HG03139 (cell line): ENCODE measurements around the gene PUS7.
"Not testable (repeated sequence)": the region's sequence is repeated elsewhere in the genome, so short reads cannot be mapped to it uniquely, and the experiment has no call there.

Source experiments
- ATAC-seq: cut with Tn5 transposase; IDR thresholded peaks from one replicate; pipeline ENCODE4 v1.9.1; 2021; ENCODE audit not compliant: unreplicated experiment

Gene PUS7

DNA sequence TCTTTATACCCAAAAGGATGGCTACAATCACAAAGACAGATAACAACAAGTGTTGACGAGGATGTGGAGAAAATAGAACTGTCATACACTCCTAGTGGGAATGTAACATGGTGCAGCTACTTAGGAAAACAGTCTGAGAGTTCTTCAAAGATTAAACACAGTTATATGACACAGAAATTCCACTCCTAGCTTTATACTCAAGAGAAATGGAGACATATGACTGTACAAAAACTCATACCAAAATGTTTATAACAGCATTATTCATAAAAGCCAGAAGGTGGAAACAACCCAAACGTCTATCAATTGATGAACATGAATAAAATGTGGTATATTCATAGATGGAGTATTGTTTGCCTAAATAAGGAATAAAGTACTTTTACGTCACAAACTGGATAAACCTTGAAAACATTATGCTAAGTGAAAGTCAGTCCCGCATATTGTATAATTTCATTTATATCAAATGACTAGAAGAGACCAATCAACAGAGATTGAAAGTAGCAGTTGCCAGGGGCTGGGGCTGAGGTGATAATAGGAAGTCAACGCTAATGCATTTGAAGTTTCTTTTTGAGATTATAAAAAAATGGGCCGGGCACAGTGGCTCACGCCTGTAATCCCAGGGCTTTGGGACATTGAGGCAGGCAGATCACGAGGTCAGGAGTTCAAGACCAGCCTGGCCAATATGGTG, 71.8 kb downstream of the PUS7 start:
- ATAC-seq = no peak

DNA sequence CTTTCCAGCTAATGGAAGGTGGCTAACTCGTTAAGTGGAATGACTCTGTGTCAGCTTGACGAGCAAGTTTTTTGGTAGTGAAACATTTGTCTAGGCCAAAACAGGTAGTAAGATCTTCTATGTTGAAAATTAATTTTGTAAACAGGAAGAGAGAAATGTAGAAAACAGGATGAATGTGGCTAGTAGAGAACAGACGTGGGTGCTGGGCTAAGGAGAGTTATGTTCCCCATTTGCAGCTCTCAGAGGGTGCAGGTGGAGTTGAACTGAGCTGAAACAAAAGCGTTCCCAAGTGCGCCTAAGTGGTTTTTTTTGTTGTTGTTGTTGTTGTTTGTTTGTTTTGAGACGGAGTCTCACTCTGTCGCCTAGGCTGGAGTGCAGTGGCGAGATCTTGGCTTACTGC, 73.9 kb downstream of the PUS7 start:
- ATAC-seq = peak; percentile 82

DNA sequence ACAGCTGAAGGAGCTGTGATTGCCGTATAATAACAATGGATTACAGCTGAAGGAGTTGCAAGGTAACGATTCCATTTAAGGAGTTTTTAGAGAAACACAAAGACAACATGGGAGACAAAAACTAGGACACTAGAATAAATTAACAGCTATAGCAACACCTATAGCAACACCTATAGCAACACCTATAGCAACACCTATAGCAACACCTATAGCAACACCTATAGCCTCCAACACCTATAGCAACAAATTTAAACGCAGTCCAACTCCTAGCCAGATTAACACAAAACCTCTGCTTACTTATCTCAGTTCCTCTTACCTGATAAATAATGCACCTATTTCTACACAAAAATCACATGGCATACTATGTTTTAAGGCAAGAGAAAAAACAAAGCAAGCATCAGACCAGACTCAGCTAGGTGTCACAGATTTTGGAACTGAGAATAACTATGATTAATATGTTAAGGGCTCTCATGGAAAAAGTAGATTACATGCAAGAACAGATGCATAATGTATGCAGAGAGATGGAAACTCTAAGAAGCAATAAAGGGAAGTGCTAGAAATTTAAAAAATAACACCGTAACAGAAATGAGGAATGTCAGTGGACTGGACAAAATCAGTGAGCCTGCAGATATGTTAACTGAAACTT, 77.6 kb downstream of the PUS7 start:
- ATAC-seq = no peak

DNA sequence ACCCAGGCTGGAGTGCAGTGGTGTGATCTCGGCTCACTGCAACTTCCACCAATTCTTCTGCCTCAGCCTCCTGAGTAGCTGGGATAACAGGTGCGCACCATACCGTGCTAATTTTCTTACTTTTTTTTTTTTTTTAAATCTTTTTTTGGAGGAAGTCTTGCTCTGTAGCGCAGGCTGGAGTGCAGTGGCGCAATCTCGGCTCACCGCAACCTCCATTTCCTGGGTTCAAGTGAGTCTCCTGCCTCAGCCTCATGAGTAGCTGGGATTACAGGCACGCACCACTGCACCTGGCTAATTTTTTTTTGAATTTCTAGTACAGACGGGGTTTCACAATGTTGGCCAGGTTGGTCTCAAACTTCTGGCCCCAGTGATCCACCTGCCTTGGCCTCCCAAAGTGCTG, 79.9 kb downstream of the PUS7 start:
- ATAC-seq = not testable (repeated sequence)

DNA sequence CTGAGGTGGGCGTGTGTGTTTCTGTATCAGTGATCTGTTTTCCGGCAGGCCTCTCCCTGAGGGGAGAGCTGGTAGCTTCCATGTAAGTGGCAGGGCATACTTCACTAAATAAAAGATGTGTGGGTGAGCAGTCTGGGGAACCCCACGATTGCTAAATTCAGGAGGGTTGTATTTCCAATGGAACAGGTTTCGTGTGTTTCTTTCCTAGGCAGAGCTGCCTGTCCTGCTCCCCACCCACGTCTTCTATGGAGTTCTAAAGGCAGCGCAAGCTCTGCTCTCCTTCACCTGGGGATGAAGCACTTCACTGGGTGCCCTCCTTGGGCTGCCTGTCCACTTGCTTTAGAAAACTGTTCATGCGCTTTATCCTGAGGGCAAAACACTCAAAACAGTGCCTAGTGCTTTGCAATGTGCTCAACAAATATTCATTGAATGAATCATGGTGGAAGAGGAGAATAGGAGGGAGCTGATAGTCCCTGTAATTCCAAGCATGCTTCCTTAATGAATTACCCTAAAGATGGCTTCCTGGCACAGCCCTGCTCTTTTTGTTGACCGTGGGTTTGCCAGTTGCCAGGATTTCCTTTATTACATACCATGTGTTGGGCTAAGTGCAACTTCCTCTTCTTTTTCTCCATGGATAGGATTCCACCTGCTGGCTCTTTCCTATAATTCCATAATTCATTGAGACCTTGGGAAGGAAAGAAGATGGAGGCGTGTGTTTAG, 82.7 kb downstream of the PUS7 start:
- no peak for ATAC-seq

DNA sequence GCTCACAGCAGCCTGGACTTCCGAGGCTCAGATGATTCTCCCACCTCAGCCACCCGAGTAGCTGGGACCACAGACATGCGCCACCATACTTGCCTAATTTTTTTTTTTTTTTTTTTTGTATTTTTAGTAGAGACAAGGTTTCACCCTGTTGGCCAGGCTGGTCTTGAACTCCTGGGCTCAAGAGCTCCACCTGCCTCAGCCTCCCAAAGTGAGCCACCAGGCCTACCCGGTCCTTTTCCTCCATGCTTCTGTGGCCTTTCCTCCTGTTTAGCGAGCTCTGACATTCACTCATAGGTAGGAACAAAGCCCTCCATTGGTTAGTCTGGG, 83.3 kb downstream of the PUS7 start:
- ATAC-seq = no peak

DNA sequence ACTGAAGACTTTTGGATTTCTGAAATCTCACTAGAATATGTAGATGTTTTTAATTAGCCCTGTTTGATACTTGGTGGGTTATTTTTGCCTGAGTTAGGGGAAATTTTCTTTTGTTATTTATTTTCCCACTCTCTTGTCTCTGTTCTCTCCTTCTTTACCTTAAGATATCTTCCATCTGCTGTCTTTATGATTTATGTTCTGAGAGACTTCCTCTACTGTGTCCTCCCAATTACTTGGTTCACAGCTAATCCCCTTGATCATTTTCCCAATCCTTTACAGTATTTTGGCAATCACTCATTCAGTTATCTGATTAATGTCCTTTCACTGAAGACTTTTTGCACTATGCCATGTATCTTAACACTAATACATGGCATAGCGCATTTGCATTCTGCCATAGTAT, 83.8 kb downstream of the PUS7 start:
- no peak for ATAC-seq

DNA sequence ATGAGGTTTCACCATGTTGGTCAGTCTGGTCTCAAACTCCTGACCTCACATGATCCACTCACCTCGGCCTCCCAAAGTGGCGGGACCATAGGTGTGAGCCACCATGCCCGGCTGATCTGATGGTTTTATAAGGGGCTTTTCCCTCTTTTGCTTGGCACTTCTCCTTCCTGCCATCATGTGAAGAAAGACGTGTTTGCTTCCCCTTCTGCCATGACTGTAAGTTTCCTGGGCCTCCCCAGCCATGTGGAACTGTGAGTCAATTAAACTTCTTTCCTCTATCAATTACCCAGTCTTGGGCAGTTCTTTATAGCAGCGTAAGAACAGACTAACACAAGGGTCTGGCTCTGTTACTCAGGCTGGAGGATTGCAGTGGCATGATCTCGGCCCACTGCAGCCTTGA, 84.7 kb downstream of the PUS7 start:
- ATAC-seq = not testable (repeated sequence)

DNA sequence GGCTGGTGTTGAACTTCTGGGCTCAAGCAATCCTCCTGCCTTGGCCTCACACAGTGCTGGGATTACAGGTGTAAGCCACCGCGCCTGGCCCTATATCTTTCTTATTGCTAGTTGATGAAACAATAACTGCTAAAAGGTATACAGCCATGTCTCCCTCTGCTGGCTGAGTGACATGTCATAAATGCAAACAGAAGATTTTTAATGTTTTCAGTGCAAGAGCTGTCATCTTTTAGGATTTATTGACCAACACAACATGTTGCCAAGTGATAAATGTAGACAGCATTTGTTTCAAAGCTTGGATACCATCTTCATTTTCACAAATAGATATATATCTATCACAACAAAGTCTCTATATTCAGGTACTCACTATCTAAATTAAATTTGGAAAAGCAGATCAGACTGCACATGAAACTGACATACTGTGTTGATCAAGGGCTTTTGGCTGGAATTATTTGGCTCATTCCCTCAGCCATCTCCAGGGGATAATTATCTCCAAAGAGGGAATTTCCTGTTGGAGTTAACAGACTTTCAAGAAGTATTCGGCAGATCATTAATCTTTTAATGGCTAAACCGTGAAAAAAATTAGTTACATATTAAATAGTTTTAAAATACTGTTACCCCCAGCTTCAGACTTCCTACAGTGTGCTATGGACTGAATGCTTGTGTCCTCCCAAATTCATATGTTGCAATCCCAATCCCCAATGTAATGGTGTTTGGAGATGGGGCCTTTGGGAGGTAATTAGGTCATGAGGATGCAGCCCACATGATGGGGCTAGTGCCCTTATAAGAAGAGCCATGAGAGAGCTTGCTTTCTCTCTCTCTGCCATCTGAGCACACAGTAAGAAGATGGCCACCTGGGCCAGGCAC, 92.1 kb downstream of the PUS7 start:
- ATAC-seq = no peak

DNA sequence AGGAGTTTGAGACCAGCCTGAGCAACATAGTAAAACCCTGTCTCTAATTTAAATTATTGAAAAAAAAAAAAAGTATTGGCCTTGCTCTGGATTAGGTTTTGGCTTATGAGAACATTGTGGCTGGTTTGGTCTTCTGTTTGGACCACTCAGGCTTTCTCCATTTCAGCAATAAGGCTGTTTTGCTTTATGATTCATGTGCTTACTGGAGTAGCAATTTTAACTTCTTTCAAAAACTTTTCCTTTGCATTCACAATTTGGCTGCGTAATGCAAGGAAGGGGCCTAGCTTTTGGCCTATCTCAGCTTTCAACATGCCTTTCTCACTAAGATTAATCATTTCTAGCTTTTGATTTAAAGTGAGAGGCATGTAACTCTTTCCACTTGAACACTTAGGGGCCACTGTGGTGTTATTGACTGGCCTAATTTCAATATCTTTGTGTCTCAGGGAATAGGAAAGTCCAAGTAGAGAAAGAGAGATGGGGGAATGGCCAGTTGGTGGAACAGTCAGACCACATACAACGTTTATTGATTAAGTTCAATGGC, 95.4 kb downstream of the PUS7 start:
- no peak for ATAC-seq

DNA sequence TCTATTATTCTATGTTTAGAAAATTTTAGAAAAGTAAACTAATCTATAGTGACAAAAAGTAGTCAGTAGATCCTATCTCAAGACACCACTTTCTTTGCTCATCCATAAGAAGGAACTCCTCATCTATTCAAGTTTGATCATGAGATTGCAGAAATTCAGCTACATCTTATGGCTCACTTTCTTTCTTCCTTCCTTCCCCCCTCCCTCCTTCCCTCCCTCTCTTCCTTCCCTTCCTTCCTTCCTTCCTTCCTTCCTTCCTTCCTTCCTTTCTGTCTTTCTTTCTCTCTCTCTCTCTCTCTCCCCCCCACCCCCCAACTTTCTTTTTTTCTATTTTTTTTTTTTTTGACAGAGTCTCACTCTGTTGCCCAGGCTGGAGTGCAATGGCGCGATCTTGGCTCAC, 98.1 kb downstream of the PUS7 start:
- no peak for ATAC-seq

DNA sequence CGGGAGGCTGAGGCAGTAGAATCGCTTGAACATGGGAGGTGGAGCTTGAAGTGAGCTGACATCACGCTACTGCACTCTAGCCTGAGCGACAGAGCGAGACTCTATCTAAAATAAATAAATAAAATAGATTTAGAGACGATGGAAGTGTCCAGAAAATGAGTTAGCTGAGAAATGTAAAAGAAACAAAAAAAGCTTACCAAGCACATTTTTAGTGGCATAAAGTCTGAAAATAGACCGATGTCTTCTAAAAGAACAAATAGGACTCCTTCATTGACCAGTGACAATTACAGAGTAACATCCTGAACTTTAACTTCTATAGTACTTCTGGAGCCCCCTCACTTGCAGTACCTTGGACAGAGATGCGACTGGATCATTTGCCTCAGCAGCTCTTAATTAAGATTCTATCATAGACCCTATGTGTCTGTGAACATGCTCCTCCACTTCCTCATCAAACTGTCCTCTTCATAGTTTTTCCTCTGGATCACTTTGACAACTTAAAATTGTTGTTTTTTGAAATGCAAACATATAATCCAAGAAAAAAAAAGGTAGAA, 108.1 kb downstream of the PUS7 start:
- ATAC-seq = no peak

DNA sequence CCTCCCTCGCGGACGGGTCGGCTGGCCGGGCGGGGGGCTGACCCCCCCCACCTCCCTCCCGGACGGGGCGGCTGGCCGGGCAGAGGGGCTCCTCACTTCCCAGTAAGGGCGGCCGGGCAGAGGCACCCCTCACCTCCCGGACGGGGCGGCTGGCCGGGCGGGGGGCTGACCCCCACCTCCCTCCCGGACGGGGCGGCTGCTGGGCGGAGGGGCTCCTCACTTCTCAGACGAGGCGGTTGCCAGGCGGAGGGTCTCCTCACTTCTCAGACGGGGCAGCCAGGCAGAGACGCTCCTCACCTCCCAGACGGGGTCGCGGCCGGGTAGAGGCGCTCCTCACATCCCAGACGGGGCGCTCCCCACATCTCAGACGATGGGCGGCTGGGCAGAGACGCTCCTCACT, 111.3 kb downstream of the PUS7 start:
- ATAC-seq = not testable (repeated sequence)

DNA sequence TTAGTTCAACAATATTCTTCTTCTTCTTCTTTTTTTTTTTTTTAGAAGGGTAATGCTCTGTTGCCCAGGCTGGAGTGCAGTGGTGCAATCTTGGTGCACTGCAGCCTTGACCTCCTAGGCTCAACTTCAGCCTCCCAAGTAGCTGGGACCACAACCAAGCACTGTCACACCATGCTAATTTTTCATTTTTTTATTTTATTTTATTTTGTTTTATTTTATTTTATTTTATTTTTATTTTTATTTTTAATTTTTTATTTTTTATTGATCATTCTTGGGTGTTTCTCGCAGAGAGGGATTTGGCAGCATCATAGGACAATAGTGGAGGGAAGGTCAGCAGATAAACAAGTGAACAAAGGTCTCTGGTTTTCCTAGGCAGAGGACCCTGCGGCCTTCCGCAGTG, 112.3 kb downstream of the PUS7 start:
- not testable (repeated sequence) for ATAC-seq

DNA sequence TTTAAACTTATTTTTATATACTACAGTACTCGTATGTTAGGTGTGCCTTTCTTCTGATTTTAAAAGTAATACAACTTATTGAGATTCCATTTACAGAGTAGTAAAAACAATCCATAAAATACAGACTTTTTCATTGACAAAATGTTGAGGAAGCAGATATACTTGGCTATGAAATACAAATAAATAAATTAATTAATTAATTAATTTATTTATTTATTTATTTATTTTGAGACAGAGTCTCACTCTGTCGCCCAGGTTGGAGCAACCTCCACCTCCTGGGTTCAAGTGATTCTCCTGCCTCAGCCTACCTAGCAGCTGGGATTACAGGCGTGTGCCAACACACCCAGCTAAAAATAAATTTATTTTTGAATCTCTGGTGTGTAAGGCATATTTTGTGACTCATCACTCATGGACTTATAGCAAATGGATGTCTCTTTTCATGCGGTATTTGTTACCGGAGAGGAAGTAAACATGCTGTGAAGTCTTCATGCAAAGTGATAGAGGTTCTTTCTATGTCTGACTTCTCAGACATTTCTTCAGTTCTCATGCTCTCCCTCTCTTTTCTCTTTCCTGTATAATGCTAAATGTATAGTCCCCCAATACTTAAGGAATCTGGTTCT, 113.2 kb downstream of the PUS7 start:
- ATAC-seq = no peak
